SK-N-SH (cell line): ENCODE data around the gene JADE2.
A peak's percentile ranks its signal among the peaks of the same experiment; 100 is the strongest.

ENCODE experiments used
- CTCF ChIP-seq: fragments of 200-600 bp; sonication (generic); IDR thresholded peaks from 2 replicates; pipeline ENCODE4 v1.6.1; 2017; ENCODE audit warnings: antibody characterized with exemption, mild to moderate bottlenecking, moderate library complexity
- EP300 ChIP-seq, 2 experiments: IDR thresholded peaks; 2 replicates each; pipeline versions ENCODE4 v1.4.0 to v1.6.1; 2012; ENCODE audit warnings: borderline replicate concordance in 1 of 2, low read depth in 1 of 2, low read length in 1 of 2
- GABPA ChIP-seq: IDR thresholded peaks from 2 replicates; pipeline ENCODE4 v1.4.0; 2012; ENCODE audit warnings: low read depth, mild to moderate bottlenecking
- JUND ChIP-seq: IDR thresholded peaks from 2 replicates; pipeline ENCODE4 v1.4.0; 2012
- NRF1 ChIP-seq: IDR thresholded peaks from 2 replicates; pipeline ENCODE4 v1.6.1; 2012; ENCODE audit warnings: low read depth, mild to moderate bottlenecking, low read length
- POLR2AphosphoS5 ChIP-seq: IDR thresholded peaks from 2 replicates; pipeline ENCODE4 v1.6.1; 2012; ENCODE audit warnings: low read depth, low read length
- RFX5 ChIP-seq: IDR thresholded peaks from 2 replicates; pipeline ENCODE4 v1.6.1; 2012; ENCODE audit warnings: mild to moderate bottlenecking, improper control_type of control experiment, low read length
- SMC3 ChIP-seq: IDR thresholded peaks from 2 replicates; pipeline ENCODE4 v1.6.1; 2012; ENCODE audit warnings: low read depth, low read length, improper control_type of control experiment
- USF1 ChIP-seq: IDR thresholded peaks from 2 replicates; pipeline ENCODE4 v1.4.0; 2012; ENCODE audit warnings: low read depth, borderline replicate concordance
- ZBTB33 ChIP-seq: IDR thresholded peaks from 2 replicates; pipeline ENCODE4 v1.4.0; 2012; ENCODE audit warnings: low read depth, borderline replicate concordance

DNA sequence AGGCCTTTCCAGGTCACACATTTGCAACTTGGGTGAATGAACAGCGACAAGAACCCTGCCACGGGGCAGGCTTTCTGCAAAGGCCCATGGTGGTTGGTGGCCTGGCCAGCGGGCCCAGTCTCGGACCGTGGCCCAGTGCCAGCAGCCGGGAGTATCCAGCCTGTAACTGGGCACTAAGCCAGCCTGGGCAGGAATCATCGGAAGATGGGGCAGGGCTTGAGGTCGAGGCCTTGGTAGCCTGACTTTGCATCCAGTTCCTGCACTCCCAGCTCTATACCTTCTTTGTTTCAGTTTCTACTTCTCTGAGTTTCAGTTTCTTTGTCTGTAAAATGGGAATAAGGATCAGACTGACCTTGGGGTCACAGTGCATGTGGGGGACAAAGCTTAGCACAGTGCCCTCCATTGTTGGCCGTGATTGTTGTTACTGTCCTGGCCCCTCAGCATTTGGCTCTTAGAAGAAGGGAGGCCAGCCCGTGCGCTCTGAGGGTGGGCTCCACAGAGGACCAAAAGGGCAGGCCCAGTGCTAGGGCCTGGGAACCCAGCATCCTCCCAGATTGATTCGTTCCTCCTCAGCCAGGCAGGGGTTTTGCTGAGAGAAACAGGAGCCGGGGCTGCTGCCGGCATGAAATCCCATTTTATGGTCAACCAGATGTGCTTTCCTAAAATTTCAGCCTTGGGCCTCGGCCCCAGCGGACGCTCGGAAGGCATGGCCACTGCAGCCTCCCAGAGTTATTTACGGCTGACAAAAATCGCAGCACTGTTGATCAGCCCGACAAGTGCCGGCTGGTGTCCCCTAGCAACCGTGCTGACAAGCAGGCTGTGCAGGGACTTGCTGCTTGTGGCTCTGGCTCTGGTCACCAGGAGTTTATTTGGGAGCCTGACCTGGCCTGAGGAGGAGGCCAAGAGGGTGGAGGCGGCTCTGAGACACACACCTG, 43.6 kb downstream of the JADE2 start:
- TF ChIP-seq CTCF (no peak), POLR2AphosphoS5 (no peak), GABPA (no peak), SMC3 (no peak), JUND (no peak), NRF1 (no peak), ZBTB33 (no peak), USF1 (no peak), RFX5 (no peak), EP300 (IDR thresholded peaks at IDR 0.05; ENCODE audit: borderline replicate concordance in 1 of 2, low read depth in 1 of 2, low read length in 1 of 2) (0 out of 4 replicates have a peak, but pooled peaks of 1 of the 2 experiments have one; percentile 31)
